GM18907 (cell line): ENCODE measurements around the gene ALDOB.

Source experiments
- ATAC-seq: cut with Tn5 transposase; IDR thresholded peaks from one replicate; pipeline ENCODE4 v1.9.1; 2021; ENCODE audit warnings: mild to moderate bottlenecking, moderate library complexity; ENCODE audit not compliant: unreplicated experiment

ALDOB gene

GRCh38 chr9:101457003-101457402 is 21.4 kb upstream of the ALDOB start:
- no peak for ATAC-seq

DNA sequence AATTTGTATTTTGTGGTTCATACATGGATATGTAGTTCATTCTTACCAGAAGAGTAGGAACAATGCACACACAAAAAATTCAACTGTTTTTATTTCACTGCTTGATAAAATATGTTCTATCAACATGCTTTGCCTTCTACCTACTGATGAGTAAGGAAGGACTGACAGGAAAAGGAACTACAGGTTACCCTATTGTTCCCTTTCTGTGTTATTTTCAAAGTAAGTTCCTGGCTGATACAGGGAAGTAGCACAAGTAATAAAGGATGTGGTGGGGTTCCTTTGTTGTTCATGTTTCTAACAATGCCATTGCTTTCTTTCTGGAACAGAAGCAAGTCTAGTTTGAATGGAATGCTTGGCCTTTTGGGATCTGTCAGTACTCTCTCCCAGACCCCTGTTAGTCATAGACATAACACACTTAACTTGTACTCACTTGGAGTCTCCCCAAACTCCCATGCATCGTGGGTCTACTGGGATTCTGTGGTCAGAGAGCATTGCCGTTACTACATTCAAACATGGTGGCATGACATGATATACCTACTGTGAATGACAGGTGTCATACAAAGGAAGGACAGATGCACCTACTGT is 20.2 kb upstream of the ALDOB start:
- no peak for ATAC-seq

DNA sequence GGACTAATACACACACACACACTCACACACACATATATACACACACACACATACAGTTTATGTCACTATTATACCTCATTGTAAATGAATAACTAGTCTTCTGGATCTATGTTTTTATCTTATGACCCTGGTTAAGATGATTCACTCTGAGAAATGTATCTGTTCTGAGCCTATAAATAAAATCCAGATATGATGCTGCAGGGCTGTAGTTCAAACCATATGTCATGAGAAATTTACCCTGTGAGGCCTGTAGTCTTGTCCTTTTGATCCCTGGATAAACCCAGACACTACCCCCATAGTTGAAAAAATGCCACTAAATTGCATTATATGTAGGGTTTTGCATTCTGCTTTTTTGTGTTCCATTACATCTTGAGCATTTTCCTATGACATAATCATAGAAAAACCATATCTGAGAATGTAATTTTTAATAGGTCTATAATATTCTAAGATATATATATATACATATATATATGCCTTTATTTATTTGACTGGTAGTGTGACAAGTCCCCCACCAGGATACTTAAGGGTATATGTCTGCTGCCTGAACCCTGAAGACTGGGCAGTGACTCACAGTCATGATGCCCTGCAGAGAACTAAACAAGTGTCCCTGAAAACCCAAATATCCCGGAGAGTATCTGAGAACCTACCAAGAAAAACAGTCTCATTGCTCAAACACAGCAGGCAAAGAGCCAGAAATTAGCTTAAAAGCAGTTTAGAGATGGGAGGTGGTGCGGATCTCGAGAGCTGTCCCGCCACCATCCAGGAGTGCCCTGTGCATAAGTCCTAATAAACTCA is 18.4 kb upstream of the ALDOB start:
- ATAC-seq, result no peak

DNA sequence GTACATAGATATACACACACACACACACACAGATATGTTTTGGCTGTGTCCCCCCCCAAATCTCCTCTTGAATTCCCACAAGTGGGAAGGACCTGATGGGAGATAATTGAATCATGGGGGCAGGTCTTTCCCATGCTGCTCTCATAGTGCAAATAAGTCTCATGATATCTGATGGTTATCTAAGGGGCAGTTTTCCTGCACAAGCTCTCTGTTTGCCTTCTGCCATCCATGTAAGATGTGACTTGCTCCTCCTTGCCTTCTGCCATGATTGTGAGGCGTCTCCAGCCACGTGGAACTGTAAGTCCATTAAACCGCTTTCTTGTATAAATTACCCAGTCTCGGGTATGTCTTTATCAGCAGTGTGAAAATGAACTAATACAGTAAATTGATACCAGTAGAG is 15.9 kb upstream of the ALDOB start:
- no peak for ATAC-seq

DNA sequence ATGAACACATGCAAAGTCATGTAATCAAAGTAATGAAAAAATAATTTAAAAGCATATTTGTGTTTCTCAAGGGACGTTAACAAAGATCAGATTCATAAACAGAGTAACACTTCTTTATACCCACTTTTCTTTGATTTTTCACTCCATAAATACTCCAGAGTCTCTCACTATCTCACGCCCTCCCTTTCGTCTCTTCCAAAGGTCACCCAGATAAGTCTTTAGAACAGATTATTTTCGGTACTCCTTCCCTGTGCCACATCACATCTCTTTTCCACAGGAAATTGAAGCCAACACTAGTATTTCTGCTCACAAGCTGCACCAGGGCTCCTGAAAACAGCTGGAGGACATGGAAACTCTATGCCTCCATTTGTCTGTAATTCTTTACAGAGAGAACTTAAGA is 15.4 kb upstream of the ALDOB start:
- ATAC-seq, result no peak

DNA sequence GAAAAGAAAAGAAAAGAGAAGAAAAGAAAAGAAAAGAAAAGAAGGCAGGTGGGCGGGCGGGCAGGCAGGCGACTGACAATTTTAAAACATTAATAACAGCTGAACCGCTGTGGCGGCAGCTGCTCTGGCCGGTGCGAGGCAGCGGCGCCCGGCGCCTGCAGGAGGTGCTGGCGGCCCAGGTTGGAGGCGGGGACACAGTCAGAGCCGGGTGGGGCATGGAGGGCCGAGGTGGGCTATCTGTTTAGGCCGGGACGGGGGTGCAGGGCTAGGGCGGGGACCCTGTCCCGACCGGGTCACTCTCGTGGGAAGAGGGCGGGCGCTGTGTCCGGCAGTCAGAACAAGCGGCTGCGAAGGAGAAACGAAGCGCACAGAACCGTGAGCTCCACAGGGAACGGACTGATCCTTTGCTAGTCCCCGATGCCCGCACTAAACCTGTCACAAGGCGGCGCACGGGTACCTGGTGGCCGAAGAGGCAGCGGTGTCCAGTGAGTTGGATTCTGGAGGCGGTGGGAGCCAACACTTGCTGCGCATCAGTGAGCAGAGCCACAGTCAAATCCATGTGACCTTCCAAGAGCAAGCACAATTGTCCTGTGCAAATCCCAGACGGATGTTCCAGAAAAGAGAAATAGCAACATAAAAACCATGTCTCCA is 13.6 kb upstream of the ALDOB start:
- peak; percentile 98 for ATAC-seq

DNA sequence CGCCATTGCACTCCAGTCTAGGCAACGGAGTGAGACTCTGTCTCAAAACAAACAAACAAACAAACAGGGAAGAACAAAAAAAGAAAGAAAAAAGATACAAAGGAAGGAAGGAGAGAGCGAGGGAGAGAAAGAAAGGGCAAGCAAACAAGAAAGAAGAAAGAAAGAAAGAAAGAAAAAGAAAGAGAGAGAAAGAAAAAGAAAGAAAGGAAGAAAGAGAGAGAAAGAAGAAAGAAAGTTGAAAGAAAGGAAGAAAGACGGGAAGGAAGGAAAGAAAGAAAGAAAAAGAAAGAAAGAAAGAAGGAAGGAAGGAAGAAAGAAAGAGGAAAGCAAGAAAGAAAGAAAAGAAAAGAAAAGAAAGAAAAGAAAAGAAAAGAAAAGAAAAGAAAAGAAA is 13.1 kb upstream of the ALDOB start:
- ATAC-seq, result no peak

GRCh38 chr9:101446732-101447131 is 11.2 kb upstream of the ALDOB start:
- no peak for ATAC-seq

DNA sequence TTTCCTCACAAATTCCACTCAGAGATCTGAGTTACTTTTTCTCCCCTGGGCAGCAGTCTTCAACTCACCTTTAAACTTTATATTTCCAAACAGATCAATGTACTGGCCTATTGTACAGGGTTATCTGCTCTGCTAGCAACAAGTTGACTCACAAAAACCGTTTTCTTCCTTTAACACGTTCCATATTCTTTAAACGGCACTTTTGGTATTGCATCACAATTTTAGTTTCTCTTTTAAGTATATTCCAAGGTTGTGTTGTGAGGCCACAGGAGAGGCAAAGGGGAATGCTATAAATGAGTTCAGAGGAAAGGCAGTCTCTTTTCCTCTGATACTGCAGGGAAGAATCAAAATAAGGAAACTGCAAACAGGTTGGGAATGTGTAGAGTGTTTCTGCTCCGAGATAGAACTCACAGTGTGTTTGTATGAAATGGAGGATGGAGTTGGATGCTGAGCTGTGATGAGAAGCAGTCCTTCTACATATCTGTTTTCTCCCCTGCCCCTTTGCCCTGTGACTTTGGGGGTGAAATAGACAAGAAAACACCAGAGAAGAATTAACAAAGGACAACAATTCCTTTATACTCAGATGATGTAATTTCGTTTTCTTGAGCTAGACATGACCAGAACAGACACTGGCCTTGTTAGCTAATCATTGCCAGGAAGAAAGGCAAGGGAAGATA is 9.9 kb upstream of the ALDOB start:
- no peak for ATAC-seq

GRCh38 chr9:101443364-101443771 is 7.8 kb upstream of the ALDOB start:
- ATAC-seq, result no peak

DNA sequence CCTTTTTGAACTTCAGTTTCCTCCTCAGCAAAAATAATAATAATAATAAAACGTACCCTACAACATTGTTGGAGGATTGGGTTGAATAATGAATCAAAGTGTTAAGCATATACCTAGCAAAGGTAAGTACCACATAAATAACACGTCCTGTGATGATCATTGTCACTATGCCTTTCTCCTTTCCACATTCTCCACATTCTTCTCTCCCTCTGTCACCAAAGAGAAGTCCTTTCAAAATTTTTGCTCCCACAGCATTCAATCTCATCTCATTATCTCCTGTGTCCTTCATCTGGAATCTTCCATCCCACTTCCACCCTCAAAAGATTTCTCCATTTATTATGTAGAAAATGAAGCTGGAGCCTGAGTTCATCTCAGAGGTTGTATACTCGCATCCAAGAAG is 7.2 kb upstream of the ALDOB start:
- ATAC-seq, result no peak

DNA sequence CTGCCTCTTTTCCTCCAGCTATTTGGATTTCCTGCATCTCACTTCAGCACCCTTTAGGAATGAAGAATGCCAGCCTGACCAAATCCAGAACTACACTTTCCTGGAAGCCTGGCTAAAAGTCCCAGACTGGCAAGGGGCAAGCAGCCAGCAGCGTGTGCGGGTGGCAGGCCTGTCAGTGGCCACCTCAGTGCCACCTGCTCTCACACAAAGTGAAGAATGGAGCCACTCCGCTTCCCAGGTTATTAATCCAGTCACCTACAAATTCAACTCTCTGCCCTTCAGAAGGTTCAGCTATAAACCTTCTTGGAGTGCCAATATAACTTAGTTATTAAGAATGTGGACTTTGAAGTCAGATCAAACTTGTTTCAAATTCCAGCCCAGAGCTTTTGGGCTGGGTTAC is 6.7 kb upstream of the ALDOB start:
- no peak for ATAC-seq

DNA sequence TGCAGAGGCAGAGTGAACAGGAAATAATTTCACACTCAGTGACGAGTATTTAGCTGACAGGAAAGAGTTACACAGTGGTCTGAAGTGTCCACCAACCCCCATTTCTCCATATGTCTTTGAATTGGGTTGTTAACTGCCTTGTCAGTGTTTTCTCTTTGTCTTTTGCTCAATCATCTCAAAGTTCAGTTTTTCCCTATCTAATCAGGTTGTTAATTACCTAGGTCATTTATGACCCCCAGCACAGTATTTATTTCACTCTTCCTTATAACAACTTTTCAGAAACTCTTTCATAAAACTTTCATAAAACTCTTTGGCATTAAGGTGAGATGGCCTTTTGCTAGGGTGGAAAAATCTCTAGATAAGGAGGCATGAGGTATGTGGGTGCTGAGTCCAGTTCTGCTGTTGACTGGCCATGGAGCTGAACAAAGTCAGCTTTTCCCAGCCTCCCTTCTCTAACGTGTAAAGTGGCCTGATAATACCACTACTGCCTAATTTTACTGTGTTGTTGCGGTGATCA is 5.2 kb upstream of the ALDOB start:
- no peak for ATAC-seq

GRCh38 chr9:101438523-101438922 is 2.9 kb upstream of the ALDOB start:
- ATAC-seq, result no peak

DNA sequence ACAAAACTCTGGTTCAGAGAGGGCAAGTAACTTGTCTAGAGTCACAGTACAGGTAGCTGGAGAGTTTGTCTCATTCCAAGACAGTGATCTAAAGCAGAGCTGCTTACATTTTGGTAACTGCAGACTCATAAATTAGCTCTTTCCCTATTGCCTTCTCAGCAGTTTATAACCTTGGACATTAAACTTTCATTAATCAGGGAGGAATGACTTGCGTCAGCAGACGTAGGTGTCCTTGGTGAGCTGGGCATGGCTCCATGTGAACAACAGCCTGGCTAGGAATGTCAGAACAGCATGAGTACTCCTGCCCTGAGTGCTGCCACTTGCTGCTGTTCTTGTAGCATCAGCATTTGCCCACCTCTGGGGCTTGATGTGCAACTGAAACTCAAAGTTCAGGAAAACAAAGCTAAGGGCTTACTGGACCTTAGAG is 2.2 kb upstream of the ALDOB start:
- no peak for ATAC-seq

DNA sequence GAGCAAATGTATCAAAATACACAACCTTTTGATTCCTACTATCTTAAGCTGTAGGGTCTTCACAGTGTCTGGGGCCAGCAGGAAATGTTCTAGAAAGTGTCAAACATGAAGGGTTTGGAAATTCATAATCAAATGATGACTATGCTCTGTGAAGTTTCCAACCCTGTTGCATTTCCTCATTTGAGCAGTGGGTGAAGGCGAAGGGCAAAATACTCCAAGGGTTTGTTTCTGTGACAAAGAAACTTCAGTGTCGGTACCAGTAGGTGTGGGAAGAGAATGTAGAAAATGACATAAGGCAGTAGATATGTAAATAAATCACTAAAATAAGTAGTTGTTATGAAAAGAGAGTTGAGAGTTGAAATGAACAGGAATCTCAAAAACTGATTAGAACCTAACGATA is 576 bp downstream of the ALDOB start:
- no peak for ATAC-seq

GRCh38 chr9:101433229-101433628 is 2.3 kb downstream of the ALDOB start:
- no peak for ATAC-seq

DNA sequence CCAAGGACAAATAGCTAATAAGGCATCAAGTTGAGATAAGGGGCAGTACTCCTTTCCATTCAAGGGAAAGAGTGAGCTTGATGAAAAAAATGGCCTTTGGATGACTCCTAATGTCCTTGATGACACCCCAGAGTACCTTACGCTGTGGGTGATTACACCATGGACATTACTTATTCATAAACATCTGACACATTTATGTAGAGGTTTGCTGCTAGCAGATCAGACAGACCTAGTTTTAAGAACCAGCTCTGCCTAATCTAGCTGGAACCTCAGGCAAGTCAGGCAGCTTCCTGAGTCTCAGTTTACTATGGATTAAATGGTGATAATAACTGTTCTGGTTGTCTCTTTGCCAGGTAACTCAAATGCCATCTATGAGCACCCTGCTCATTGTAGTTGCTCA is 2.8 kb downstream of the ALDOB start:
- ATAC-seq, result no peak

GRCh38 chr9:101432171-101432570 is 3.4 kb downstream of the ALDOB start:
- ATAC-seq, result no peak

DNA sequence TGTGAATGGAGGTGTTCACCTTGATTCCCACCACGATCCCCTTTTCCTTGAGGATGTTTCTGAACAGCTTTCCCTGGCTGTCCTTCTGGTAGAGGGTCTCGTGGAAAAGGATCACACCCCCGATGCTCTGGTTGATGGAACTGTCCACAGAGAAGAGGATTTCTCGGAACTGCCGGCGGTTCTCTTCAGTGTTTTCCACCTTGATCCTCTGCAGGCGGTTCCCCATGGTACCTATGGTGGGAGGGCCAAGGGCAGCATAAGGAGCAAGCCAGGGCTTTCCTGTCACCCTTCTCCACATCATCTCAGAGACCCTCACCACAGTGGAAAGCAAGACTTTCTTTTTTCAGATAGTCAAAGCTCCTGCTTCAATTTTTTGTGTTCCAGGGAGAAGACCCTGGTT is 5.8 kb downstream of the ALDOB start:
- no peak for ATAC-seq

- no peak for ATAC-seq
Measured at GRCh38 chr9:101428909-101429308, 6.7 kb downstream of the ALDOB start.
